Measurements from ENCODE around the gene MORN1.

Gene MORN1

DNA sequence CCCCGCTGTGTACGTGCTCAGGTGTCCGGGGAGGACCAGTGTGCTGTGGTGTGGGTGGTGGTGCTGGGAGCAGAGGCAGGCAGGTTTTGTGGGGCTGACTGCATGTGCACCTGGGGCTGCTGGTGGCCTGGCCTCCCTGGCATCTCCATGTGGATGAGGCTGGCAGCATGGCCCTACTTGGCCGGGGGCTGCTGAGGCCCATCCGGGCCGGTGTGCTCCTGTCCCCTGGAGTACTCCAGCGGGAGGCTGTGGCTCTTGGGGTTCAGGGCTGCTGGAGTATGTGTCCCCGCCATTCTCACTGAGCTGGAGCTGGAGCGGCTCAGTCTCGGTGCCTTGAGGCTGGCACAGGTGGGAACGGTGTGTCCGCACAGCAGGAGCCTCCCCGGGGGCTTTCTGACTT lies 41.8 kb upstream of the MORN1 start:
- no peaks in the 10 kb centered on the region for H3K4me1 ChIP-seq (ENCODE audit: control insufficient read depth, insufficient read depth, low read length)
- no peaks in the 10 kb centered on the region for H3K36me3 ChIP-seq (ENCODE audit: control insufficient read depth, insufficient read depth, low read length)

GRCh38 chr1:2432441-2432844 lies 41.1 kb upstream of the MORN1 start:
- no peak overlapping the region for H3K9ac ChIP-seq (ENCODE audit: low read depth, low read length)
- H3K27me3 ChIP-seq (ENCODE audit: control insufficient read depth, insufficient read depth, low read length), result no peaks in the 10 kb centered on the region
- no peak overlapping the region for H3K4me3 ChIP-seq (ENCODE audit: low read depth, low read length)
- H3K4me1 ChIP-seq (ENCODE audit: control insufficient read depth, insufficient read depth, low read length), result no peaks in the 10 kb centered on the region
- no peak overlapping the region for H3K27ac ChIP-seq (ENCODE audit: low read depth, low read length)
- H3K36me3 ChIP-seq (ENCODE audit: control insufficient read depth, insufficient read depth, low read length), result no peaks in the 10 kb centered on the region
- 0 out of 2 replicates have a peak, but pooled peaks cover 3% of the 10 kb centered on the region for H3K9me3 ChIP-seq (ENCODE audit: control insufficient read depth, insufficient read depth, low read length)

More for the DNA sequence above, 41.8 kb upstream of the MORN1 start:
- Histone ChIP-seq H3K9ac (ENCODE audit: low read depth, low read length) (no peak overlapping the region), H3K4me3 (ENCODE audit: low read depth, low read length) (no peak overlapping the region), H3K27me3 (ENCODE audit: control insufficient read depth, insufficient read depth, low read length) (no peaks in the 10 kb centered on the region), H3K9me3 (ENCODE audit: control insufficient read depth, insufficient read depth, low read length) (0 out of 2 replicates have a peak, but pooled peaks cover 3% of the 10 kb centered on the region), H3K27ac (ENCODE audit: low read depth, low read length) (no peak overlapping the region)

DNA sequence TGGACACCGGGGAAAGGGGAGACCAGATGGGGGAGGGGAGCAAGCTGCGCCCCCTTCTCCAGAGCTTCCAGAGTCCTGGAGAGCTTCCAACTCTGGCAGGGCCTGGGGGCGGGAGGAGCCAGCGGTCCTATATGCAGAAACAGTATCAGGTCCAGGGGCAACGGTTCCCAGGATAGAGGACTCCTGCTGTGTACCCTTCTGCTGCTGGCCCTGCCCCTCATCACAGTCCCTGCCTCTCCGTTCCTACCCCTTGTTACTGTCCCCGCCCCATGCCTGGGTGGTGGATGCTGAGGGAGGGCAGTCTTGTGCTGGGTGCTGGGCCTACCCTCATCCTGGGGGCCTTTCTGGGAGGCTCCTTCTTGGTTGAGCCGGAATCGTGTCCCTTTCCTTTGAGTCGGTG lies 40.2 kb upstream of the MORN1 start:
- H3K9ac ChIP-seq (ENCODE audit: low read depth, low read length), result no peak overlapping the region
- H3K27ac ChIP-seq (ENCODE audit: low read depth, low read length), result no peak overlapping the region
- H3K4me1 ChIP-seq (ENCODE audit: control insufficient read depth, insufficient read depth, low read length), result no peaks in the 10 kb centered on the region
- no peaks in the 10 kb centered on the region for H3K27me3 ChIP-seq (ENCODE audit: control insufficient read depth, insufficient read depth, low read length)
- 0 out of 2 replicates have a peak, but pooled peaks cover 3% of the 10 kb centered on the region for H3K9me3 ChIP-seq (ENCODE audit: control insufficient read depth, insufficient read depth, low read length)
- no peaks in the 10 kb centered on the region for H3K36me3 ChIP-seq (ENCODE audit: control insufficient read depth, insufficient read depth, low read length)
- no peak overlapping the region for H3K4me3 ChIP-seq (ENCODE audit: low read depth, low read length)

DNA sequence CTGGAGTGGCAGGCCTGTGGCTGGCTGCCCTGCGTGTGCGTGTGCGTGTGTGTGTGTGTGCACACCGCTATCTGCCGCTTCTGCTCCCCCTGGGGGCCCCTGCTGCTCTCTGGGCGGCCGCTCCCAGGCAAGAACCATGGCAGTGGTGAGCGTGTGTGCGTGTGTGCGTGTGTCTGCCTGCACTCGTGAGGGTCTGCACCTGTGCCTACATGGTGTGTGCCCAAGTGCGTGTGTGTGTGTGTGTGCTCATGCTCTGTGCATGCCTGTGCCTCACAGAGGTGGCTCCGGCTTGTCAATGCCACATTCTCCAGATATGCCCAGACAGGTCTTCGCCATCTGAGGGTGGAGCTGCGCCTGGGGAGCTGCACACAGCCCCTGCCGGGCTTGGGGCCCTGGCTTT lies 39.7 kb upstream of the MORN1 start:
- Histone ChIP-seq H3K4me3 (ENCODE audit: low read depth, low read length) (no peak overlapping the region), H3K27ac (ENCODE audit: low read depth, low read length) (no peak overlapping the region)

GRCh38 chr1:2430592-2430973 lies 39.2 kb upstream of the MORN1 start:
- Histone ChIP-seq H3K4me1 (ENCODE audit: control insufficient read depth, insufficient read depth, low read length) (no peaks in the 10 kb centered on the region), H3K9me3 (ENCODE audit: control insufficient read depth, insufficient read depth, low read length) (0 out of 2 replicates have a peak, but pooled peaks cover 3% of the 10 kb centered on the region), H3K9ac (ENCODE audit: low read depth, low read length) (no peak overlapping the region), H3K27ac (ENCODE audit: low read depth, low read length) (no peak overlapping the region), H3K4me3 (ENCODE audit: low read depth, low read length) (no peak overlapping the region), H3K27me3 (ENCODE audit: control insufficient read depth, insufficient read depth, low read length) (no peaks in the 10 kb centered on the region), H3K36me3 (ENCODE audit: control insufficient read depth, insufficient read depth, low read length) (no peaks in the 10 kb centered on the region)

More for the DNA sequence above, 39.7 kb upstream of the MORN1 start:
- Histone ChIP-seq H3K4me1 (ENCODE audit: control insufficient read depth, insufficient read depth, low read length) (no peaks in the 10 kb centered on the region), H3K9me3 (ENCODE audit: control insufficient read depth, insufficient read depth, low read length) (0 out of 2 replicates have a peak, but pooled peaks cover 3% of the 10 kb centered on the region), H3K9ac (ENCODE audit: low read depth, low read length) (no peak overlapping the region), H3K27me3 (ENCODE audit: control insufficient read depth, insufficient read depth, low read length) (no peaks in the 10 kb centered on the region), H3K36me3 (ENCODE audit: control insufficient read depth, insufficient read depth, low read length) (no peaks in the 10 kb centered on the region)

DNA sequence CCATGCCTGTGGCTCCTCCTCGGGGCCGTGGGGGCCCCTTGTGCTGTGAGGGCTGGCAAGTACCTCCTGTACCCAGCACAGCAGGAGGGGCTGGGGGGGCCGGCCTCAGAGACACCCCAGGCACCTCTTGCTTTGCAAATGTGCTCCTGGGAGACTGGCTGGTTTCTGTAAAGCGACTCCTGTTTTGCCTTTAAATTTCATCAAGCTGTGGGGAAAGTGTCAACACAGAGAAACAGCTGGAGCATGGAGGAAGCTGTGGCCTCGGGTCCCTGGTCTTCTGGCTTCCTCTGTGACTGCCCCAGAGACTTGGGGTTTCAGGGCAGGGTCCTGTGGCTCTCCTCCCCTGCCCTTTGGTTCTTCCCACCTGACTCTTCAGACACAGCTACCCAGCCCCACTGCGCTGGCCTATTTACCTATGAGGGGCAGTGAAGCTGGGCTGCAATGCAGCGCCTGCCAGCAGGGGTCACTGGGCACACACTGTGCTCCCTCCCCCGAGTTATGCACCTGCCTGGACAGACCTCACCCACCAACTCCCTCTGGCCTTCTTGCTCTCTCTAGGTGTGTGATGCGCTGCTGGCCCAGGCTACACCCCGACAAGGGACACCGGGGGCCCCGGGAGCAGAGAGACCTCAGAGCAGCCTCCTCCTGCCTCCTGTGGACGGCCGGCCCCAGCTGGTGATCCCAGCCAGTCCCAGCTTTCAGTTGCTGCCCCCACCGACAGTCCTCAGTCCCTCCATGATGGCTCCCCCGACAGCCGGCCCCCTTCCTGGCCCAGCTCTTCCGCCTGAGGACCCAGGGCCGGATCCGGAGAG lies 38.6 kb upstream of the MORN1 start:
- Histone ChIP-seq H3K27me3 (ENCODE audit: control insufficient read depth, insufficient read depth, low read length) (no peaks in the 10 kb centered on the region), H3K27ac (ENCODE audit: low read depth, low read length) (no peak overlapping the region), H3K9ac (ENCODE audit: low read depth, low read length) (no peak overlapping the region), H3K9me3 (ENCODE audit: control insufficient read depth, insufficient read depth, low read length) (0 out of 2 replicates have a peak, but pooled peaks cover 3% of the 10 kb centered on the region), H3K4me3 (ENCODE audit: low read depth, low read length) (no peak overlapping the region), H3K4me1 (ENCODE audit: control insufficient read depth, insufficient read depth, low read length) (no peaks in the 10 kb centered on the region), H3K36me3 (ENCODE audit: control insufficient read depth, insufficient read depth, low read length) (no peaks in the 10 kb centered on the region)

- Histone ChIP-seq H3K27me3 (ENCODE audit: control insufficient read depth, insufficient read depth, low read length) (no peaks in the 10 kb centered on the region), H3K9ac (ENCODE audit: low read depth, low read length) (no peak overlapping the region), H3K9me3 (ENCODE audit: control insufficient read depth, insufficient read depth, low read length) (0 out of 2 replicates have a peak, but pooled peaks cover 3% of the 10 kb centered on the region), H3K36me3 (ENCODE audit: control insufficient read depth, insufficient read depth, low read length) (no peaks in the 10 kb centered on the region), H3K4me3 (ENCODE audit: low read depth, low read length) (no peak overlapping the region), H3K27ac (ENCODE audit: low read depth, low read length) (no peak overlapping the region), H3K4me1 (ENCODE audit: control insufficient read depth, insufficient read depth, low read length) (no peaks in the 10 kb centered on the region)
These were observed 37.1 kb upstream of the MORN1 start for GRCh38 chr1:2428490-2428889.

- no peaks in the 10 kb centered on the region for H3K27me3 ChIP-seq (ENCODE audit: control insufficient read depth, insufficient read depth, low read length)
- H3K9me3 ChIP-seq (ENCODE audit: control insufficient read depth, insufficient read depth, low read length), result peaks cover 6% of the 10 kb centered on the region; the same call in 1 of the 2 replicates
- H3K27ac ChIP-seq (ENCODE audit: low read depth, low read length), result no peak overlapping the region
- H3K36me3 ChIP-seq (ENCODE audit: control insufficient read depth, insufficient read depth, low read length), result no peaks in the 10 kb centered on the region
- H3K9ac ChIP-seq (ENCODE audit: low read depth, low read length), result no peak overlapping the region
- no peaks in the 10 kb centered on the region for H3K4me1 ChIP-seq (ENCODE audit: control insufficient read depth, insufficient read depth, low read length)
- no peak overlapping the region for H3K4me3 ChIP-seq (ENCODE audit: low read depth, low read length)
These were observed 36.6 kb upstream of the MORN1 start for GRCh38 chr1:2427976-2428375.

DNA sequence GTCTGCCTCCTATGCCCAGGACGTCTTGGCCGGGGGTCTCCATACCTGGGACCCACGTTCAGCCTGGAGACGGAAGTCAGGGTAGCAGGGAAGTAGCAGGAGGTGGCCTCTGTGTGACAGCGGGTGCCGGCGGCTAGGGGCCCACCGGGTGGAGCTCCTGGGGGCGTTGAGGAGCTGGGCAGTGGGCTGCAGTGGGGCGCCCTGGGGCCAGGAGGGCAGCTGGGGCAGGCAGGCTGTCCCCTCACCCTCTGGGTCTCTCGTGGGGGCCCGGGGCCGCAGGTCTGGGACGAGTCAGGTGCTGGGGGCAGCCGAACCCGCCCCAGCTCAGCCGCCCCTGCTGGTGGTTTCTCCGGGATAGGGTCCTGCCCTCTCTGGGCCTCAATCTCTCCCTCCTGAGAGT lies 35.7 kb upstream of the MORN1 start:
- Histone ChIP-seq H3K36me3 (ENCODE audit: control insufficient read depth, insufficient read depth, low read length) (no peaks in the 10 kb centered on the region), H3K9me3 (ENCODE audit: control insufficient read depth, insufficient read depth, low read length) (peaks cover 7% of the 10 kb centered on the region; the same call in 1 of the 2 replicates), H3K9ac (ENCODE audit: low read depth, low read length) (no peak overlapping the region), H3K27me3 (ENCODE audit: control insufficient read depth, insufficient read depth, low read length) (no peaks in the 10 kb centered on the region), H3K27ac (ENCODE audit: low read depth, low read length) (no peak overlapping the region), H3K4me1 (ENCODE audit: control insufficient read depth, insufficient read depth, low read length) (no peaks in the 10 kb centered on the region), H3K4me3 (ENCODE audit: low read depth, low read length) (no peak overlapping the region)

DNA sequence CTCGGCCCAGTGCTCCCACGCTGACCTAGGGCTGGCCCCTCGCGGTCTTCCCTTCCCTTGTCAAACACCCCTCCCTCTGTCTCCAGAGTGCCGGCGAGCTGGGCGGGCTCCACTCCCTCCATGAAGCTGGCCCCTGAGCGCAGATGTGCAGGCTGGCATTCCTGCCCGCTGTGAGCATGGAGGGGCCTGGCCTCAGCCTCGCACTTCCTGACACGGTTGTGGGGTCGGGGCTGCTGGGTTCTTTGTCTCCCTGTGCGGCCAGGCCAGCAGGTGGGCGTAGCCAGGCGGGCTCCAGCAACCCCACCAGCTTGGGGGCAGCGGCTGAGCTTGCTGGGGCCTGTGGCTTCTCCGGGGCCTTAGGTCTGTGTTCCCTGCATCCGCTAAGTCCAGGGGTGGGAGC lies 35.2 kb upstream of the MORN1 start:
- H3K4me1 ChIP-seq (ENCODE audit: control insufficient read depth, insufficient read depth, low read length), result no peaks in the 10 kb centered on the region
- no peak overlapping the region for H3K9ac ChIP-seq (ENCODE audit: low read depth, low read length)
- H3K27ac ChIP-seq (ENCODE audit: low read depth, low read length), result no peak overlapping the region
- H3K4me3 ChIP-seq (ENCODE audit: low read depth, low read length), result no peak overlapping the region
- H3K27me3 ChIP-seq (ENCODE audit: control insufficient read depth, insufficient read depth, low read length), result no peaks in the 10 kb centered on the region
- H3K9me3 ChIP-seq (ENCODE audit: control insufficient read depth, insufficient read depth, low read length), result peaks cover 7% of the 10 kb centered on the region; the same call in 1 of the 2 replicates
- H3K36me3 ChIP-seq (ENCODE audit: control insufficient read depth, insufficient read depth, low read length), result no peaks in the 10 kb centered on the region

GRCh38 chr1:2425892-2426291 lies 34.5 kb upstream of the MORN1 start:
- H3K9ac ChIP-seq (ENCODE audit: low read depth, low read length), result no peak overlapping the region
- H3K4me1 ChIP-seq (ENCODE audit: control insufficient read depth, insufficient read depth, low read length), result no peaks in the 10 kb centered on the region
- H3K9me3 ChIP-seq (ENCODE audit: control insufficient read depth, insufficient read depth, low read length), result peaks cover 7% of the 10 kb centered on the region; the same call in 1 of the 2 replicates
- H3K4me3 ChIP-seq (ENCODE audit: low read depth, low read length), result no peak overlapping the region
- no peaks in the 10 kb centered on the region for H3K36me3 ChIP-seq (ENCODE audit: control insufficient read depth, insufficient read depth, low read length)
- H3K27me3 ChIP-seq (ENCODE audit: control insufficient read depth, insufficient read depth, low read length), result no peaks in the 10 kb centered on the region
- no peak overlapping the region for H3K27ac ChIP-seq (ENCODE audit: low read depth, low read length)

Data from HUES48 (cell line).